Osteoblast (primary cell): Measurements from ENCODE around the gene VSTM2B. TPM values are rescaled to one million over a fixed set of nuclear protein-coding genes. Genes with fewer than 3 reads are reported as not detected.

ENCODE experiments used
- DNase-seq: peaks from one replicate; pipeline ENCODE4 v3.0.0; 2011; ENCODE audit warnings: low spot score, mixed read lengths; ENCODE audit not compliant: insufficient read length; ENCODE audit errors: missing footprints
- H2AFZ ChIP-seq: 2 replicates; pipeline ENCODE4 v1.6.0; 2011; ENCODE audit warnings: mild to moderate bottlenecking, low read length
- H3K27ac ChIP-seq: 2 replicates; pipeline ENCODE4 v1.5.1; 2011; ENCODE audit warnings: mild to moderate bottlenecking, low read depth, low read length, moderate library complexity
- H3K27me3 ChIP-seq: 2 replicates; pipeline ENCODE4 v1.6.0; 2012; ENCODE audit warnings: mild to moderate bottlenecking, control low read depth, inconsistent platforms, low read length, moderate library complexity; ENCODE audit not compliant: insufficient read depth
- H3K36me3 ChIP-seq: 2 replicates; pipeline ENCODE4 v1.5.1; 2011; ENCODE audit warnings: mild to moderate bottlenecking, low read length, control low read depth, moderate library complexity; ENCODE audit not compliant: insufficient read depth
- H3K4me1 ChIP-seq: 2 replicates; pipeline ENCODE4 v1.5.1; 2011; ENCODE audit warnings: mild to moderate bottlenecking, low read length, control low read depth, moderate library complexity; ENCODE audit not compliant: insufficient read depth
- H3K4me2 ChIP-seq: 2 replicates; pipeline ENCODE4 v1.6.0; 2011; ENCODE audit warnings: mild to moderate bottlenecking, low read length; ENCODE audit not compliant: insufficient read depth
- H3K4me3 ChIP-seq: fragments of 200-600 bp; sonication (generic); 3 replicates; pipeline ENCODE4 v1.5.1; 2012; ENCODE audit warnings: mild to moderate bottlenecking, low read length, inconsistent platforms; ENCODE audit not compliant: insufficient read depth
- H3K79me2 ChIP-seq: 2 replicates; pipeline ENCODE4 v1.6.0; 2012; ENCODE audit warnings: mild to moderate bottlenecking, low read length, control low read depth, inconsistent platforms; ENCODE audit not compliant: insufficient read depth
- H3K9me3 ChIP-seq: 2 replicates; pipeline ENCODE4 v1.5.1; 2011; ENCODE audit warnings: low read depth, low read length, control low read depth
- H4K20me1 ChIP-seq: 2 replicates; pipeline ENCODE4 v1.6.0; 2012; ENCODE audit warnings: mild to moderate bottlenecking, low read length, control low read depth; ENCODE audit not compliant: insufficient read depth
- CTCF ChIP-seq: IDR thresholded peaks from 2 replicates; pipeline ENCODE4 v1.5.1; 2011; ENCODE audit warnings: mild to moderate bottlenecking, low read depth, low read length, moderate library complexity; ENCODE audit errors: extremely low read depth
- total RNA-seq: library from RNA; depleted of rRNA; stranded (reverse); fragments of >200 nt; gene quantifications from 2 replicates; pipeline ENCODE4 v1.2.3, GENCODE V29; 2012

The VSTM2B gene
- total RNA-seq, 1 donor: not detected

GRCh38 chr19:29576046-29576606 lies 50.3 kb downstream of the VSTM2B start:
- Histone ChIP-seq H3K9me3 (no peaks in the 10 kb centered on the region), H3K4me2 (no peak overlapping the region), H4K20me1 (no peaks in the 10 kb centered on the region), H3K27me3 (peaks cover 27% of the 10 kb centered on the region), H2AFZ (no peak overlapping the region), H3K27ac (no peak overlapping the region), H3K4me1 (no peaks in the 10 kb centered on the region), H3K36me3 (no peaks in the 10 kb centered on the region), H3K79me2 (no peaks in the 10 kb centered on the region), H3K4me3 (no peak overlapping the region)
- TF ChIP-seq CTCF: no peak
- DNase-seq: no peak

- no peak for TF ChIP-seq CTCF
- Histone ChIP-seq H3K79me2 (no peaks in the 10 kb centered on the region), H3K27me3 (peaks cover 30% of the 10 kb centered on the region), H4K20me1 (no peaks in the 10 kb centered on the region), H3K4me1 (no peaks in the 10 kb centered on the region), H3K4me3 (no peak overlapping the region), H3K27ac (no peak overlapping the region), H3K36me3 (no peaks in the 10 kb centered on the region), H3K9me3 (no peaks in the 10 kb centered on the region), H3K4me2 (no peak overlapping the region), H2AFZ (no peak overlapping the region)
- no peak for DNase-seq
These were observed 51.2 kb downstream of the VSTM2B start for GRCh38 chr19:29576761-29577648.

- peaks cover 30% of the 10 kb centered on the region for H3K27me3 ChIP-seq
- no peaks in the 10 kb centered on the region for H3K4me1 ChIP-seq
- no peaks in the 10 kb centered on the region for H3K9me3 ChIP-seq
- H3K27ac ChIP-seq: no peak overlapping the region
- TF ChIP-seq CTCF: no peak
- no peaks in the 10 kb centered on the region for H3K79me2 ChIP-seq
- H3K4me3 ChIP-seq: no peak overlapping the region
- H2AFZ ChIP-seq: no peak overlapping the region
- no peak for DNase-seq
- no peak overlapping the region for H3K4me2 ChIP-seq
- H3K36me3 ChIP-seq: no peaks in the 10 kb centered on the region
- H4K20me1 ChIP-seq: no peaks in the 10 kb centered on the region
These were observed 51.8 kb downstream of the VSTM2B start for GRCh38 chr19:29577649-29577963.

- Histone ChIP-seq H3K79me2 (no peaks in the 10 kb centered on the region), H2AFZ (no peak overlapping the region), H3K27me3 (peaks cover 24% of the 10 kb centered on the region), H3K4me2 (no peak overlapping the region), H4K20me1 (no peaks in the 10 kb centered on the region), H3K27ac (no peak overlapping the region), H3K9me3 (no peaks in the 10 kb centered on the region), H3K4me1 (peaks cover 4% of the 10 kb centered on the region), H3K36me3 (no peaks in the 10 kb centered on the region), H3K4me3 (no peak overlapping the region)
- DNase-seq: no peak
- TF ChIP-seq CTCF: no peak
These were observed 52.6 kb downstream of the VSTM2B start for GRCh38 chr19:29578349-29578748.
